MM.1S (cell line): ENCODE data around the gene IL1RAPL1.

Source experiments
- CTCF ChIP-seq: fragments of 300-600 bp; sonication (generic); IDR thresholded peaks from 2 replicates; pipeline ENCODE4 v1.5.1; 2016; ENCODE audit warnings: antibody characterized with exemption, low read length, mixed read lengths
- EZH2 ChIP-seq: fragments of 300-600 bp; sonication (generic); optimal IDR thresholded peaks from 2 replicates; pipeline ENCODE3; 2017; ENCODE audit warnings: low read depth, mild to moderate bottlenecking, antibody characterized with exemption, low read length, mixed read lengths

GRCh38 chrX:28701222-28701621, 114.0 kb downstream of the IL1RAPL1 start:
- TF ChIP-seq CTCF = no peak; the same call in 1 of the 2 replicates
- TF ChIP-seq EZH2 = no peak
